DND-41 (cell line): ENCODE results near the gene PLEKHG5.

Source experiments
- EZH2 ChIP-seq: IDR thresholded peaks from 3 replicates; pipeline ENCODE4 v1.6.1; 2012; ENCODE audit warnings: borderline replicate concordance, low read depth, mild to moderate bottlenecking, moderate library complexity, low read length, inconsistent platforms; ENCODE audit not compliant: severe bottlenecking
- TF ChIP-seq, protein P1 (sequence below): IDR thresholded peaks from 2 replicates; pipeline ENCODE4 v1.5.1; 2012; ENCODE audit warnings: borderline replicate concordance, low read length, moderate library complexity, mild to moderate bottlenecking; ENCODE audit not compliant: poor library complexity, severe bottlenecking; ENCODE audit errors: extremely low read depth

DNA sequence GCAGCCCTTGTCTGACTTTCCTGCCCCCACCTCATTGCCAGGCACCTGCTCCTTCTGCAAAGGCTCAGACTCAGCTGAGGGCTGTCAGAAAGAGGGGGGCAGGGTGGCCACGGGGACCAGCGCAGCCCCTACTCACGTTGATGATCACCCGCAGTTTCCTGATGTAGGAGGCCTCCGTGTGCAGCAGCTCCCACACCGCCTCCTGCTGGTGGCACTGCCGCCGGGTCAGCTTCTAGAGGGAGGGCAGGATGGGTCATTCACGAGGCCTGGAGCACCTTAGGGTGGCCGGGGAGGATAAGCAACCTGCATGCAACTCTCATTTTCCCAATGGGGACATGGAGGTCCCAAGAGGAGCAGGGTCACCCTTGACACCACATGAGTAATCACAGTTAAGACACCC is 19.1 kb downstream of the PLEKHG5 start:
- TF ChIP-seq, protein P1, sequence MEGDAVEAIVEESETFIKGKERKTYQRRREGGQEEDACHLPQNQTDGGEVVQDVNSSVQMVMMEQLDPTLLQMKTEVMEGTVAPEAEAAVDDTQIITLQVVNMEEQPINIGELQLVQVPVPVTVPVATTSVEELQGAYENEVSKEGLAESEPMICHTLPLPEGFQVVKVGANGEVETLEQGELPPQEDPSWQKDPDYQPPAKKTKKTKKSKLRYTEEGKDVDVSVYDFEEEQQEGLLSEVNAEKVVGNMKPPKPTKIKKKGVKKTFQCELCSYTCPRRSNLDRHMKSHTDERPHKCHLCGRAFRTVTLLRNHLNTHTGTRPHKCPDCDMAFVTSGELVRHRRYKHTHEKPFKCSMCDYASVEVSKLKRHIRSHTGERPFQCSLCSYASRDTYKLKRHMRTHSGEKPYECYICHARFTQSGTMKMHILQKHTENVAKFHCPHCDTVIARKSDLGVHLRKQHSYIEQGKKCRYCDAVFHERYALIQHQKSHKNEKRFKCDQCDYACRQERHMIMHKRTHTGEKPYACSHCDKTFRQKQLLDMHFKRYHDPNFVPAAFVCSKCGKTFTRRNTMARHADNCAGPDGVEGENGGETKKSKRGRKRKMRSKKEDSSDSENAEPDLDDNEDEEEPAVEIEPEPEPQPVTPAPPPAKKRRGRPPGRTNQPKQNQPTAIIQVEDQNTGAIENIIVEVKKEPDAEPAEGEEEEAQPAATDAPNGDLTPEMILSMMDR, result peak; percentile 51
- TF ChIP-seq EZH2, result no peak
